ENCODE data around the gene PPA1.
"Not testable (repeated sequence)": the region's sequence is repeated elsewhere in the genome, so short reads cannot be mapped to it uniquely, and the experiment has no call there.

The PPA1 gene

DNA sequence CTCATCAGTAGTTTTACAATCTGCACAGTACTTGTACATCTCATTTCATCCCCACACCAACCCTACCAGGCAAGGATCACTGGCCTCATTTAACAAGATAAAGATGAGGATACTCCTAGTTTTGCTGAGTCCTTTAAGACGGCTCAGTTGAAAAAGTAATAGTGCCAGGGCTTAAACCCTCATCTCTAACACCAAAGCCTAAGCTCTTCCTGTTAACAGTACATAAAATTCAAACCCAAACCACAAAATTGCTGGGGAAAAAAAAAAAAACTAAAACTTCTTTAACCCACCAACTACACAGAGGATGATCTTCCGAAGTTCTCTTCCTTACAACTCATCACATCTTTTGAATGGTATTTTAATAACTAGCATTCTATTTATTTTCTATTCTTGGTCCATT is 64.2 kb downstream of the PPA1 start:
- no peak for DNase-seq (ENCODE audit: low read depth in 2 of 2)

DNA sequence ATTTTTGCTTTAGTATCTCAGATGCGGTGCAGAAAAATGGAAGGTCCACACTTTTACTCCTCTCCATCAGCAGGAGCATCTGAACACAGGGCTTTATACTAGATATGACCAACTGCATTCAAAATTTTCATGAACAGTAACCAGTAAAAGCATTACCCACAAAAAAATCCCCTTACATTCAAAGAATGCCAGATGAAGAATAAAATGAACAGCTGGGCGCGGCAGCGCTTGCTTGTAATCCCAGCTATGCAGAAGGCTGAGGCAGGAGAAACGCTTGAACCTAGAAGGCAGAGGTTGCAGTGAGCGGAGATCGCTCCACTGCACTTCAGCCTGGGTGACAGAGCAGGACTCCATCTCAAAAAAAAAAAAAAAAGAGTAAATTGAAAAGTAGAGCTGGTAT is 66.0 kb downstream of the PPA1 start:
- no peak for DNase-seq (ENCODE audit: low read depth in 2 of 2)

DNA sequence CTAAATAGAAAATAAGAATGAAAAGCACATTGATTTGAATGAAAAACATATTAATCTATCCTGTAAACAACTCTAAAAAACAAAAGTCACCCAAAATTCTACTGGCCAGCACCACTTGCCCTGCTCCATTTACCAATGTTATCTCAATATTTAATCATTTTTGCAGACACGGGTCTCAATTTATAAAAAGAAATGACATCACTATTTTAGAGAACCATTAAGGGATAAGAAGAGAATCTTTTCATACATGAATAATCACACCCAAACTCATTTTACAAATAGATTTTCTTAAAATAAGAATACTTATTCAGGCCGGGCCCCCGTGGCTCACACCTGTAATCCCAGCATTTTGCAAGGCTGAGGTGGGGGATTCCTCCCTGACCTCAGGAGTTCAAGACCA is 66.8 kb downstream of the PPA1 start:
- DNase-seq (ENCODE audit: low read depth in 2 of 2), result no peak

DNA sequence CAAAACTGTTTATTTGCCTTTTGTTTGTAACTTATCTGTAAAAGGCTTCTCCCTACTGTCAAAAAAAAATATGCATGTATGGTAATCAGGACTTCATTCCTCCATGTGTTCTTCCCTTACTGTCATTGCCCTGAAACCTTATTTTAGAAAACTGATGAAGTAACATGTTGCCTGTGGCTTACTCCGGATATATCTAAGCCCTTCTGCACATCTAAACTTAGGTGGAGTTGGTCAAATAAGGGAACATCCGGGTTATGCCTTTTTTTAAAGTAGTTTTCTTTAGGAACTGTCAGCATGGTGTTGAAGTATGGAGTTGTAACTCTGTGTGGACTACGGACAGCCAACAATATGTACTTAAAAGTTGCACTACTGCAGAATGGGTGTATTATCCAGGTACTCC is 69.1 kb downstream of the PPA1 start:
- DNase-seq (ENCODE audit: low read depth in 2 of 2), result no peak

DNA sequence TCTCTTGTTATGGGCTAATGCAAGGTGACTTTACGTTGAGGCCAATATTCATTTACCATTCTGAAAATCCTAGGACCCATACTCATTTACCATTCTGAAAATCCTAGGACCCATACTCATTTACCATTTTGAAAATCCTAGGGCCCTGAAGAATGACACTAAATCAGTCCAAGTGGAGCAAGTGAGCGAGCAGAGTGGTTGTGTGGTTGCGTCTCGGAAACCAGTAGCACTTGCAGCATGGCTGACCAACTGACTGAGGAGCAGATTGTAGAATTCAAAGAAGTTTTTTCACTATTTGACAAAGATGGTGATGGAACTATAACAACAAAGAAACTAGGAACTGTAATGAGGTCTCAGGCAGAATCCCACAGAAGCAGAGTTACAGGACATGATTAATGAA is 69.8 kb downstream of the PPA1 start:
- DNase-seq (ENCODE audit: low read depth in 2 of 2), result no peak

DNA sequence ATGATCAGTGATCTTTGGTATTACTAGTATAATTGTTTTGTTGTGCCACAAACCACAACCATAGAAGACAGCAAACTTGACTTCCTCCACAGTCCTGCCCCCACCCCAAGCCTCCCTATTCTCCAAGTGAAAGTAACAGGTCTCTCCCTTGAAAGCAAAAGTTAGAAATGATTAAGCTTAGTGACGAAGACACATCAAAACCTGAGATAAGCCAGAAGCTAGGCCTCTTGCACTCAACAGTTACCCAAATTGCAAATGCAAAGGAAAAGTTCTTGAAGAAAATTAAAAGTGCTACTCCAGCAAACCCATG is 70.4 kb downstream of the PPA1 start:
- DNase-seq (ENCODE audit: low read depth in 2 of 2), result no peak

DNA sequence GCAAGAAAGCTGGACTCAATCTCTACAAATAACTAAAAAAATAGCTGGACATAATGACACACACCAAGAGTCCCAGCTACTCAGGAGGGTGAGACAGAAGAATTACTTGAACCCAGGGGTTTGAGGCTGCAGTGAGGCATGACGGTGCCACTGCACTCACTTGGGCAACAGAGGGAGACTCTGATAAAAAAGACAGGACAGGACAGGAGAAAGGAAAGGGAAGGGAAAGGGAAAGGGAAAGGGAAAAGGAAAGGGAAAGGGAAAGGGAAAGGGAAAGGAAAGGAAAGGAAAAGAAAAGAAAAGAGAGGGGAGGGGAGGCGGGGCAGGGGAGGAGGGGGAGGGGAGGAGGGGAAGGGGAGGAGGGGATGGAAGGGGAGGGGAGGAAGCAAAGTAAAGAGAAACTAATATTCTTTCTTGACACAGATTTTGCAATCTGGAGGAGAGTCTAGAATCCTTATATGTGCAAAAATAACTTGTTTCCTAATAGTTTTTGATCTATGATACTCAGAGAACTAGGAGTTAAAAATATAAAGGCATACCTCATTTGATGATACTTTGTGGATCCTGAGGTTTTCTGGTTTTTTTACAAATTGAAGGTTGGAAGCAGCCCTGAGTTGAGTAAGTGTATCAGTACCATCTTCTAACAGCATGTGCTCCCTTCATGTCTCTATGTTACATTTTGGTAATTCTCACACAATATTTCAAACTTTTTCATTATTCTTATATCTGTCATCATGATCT is 70.9 kb downstream of the PPA1 start:
- DNase-seq (ENCODE audit: low read depth in 2 of 2), result no peak

DNA sequence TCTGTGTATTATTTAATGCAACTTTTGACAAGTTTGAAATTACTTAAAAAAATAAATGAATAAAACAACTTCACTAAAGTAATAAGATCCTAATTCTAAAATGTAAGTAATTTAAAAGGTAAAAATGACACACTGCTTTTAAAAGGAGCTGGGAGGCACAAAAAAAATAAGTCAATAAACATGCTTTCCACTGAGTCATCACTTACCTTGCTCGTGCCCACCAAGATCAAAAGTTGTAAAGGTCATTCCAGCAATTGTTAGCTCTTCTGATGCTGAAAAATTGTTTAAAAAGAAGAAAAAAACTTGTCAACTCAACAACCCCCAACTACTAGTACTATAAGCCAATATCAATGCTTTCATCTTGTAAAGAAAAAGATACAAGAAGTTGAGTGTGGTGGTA is 72.4 kb downstream of the PPA1 start:
- no peak for DNase-seq (ENCODE audit: low read depth in 2 of 2)

DNA sequence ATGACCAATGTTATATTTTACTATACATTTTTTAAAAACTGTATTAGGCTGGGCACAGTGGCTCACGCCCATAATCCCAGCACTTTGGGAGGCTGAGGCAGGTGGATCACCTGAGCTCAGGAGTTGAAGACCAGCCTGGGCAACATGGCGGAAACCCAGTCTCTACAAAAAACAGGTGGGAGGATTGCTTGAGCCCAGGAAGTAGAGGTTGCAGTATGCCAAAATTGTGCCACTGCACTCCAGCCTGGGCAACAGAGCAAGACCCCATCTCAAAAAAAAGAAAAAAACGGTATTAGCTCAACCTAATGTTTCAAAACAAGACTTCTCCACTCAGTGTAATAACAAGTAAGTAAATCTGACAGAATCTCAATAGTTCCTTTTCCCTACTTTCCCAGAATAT is 73.9 kb downstream of the PPA1 start:
- DNase-seq (ENCODE audit: low read depth in 2 of 2), result not testable (repeated sequence)

DNA sequence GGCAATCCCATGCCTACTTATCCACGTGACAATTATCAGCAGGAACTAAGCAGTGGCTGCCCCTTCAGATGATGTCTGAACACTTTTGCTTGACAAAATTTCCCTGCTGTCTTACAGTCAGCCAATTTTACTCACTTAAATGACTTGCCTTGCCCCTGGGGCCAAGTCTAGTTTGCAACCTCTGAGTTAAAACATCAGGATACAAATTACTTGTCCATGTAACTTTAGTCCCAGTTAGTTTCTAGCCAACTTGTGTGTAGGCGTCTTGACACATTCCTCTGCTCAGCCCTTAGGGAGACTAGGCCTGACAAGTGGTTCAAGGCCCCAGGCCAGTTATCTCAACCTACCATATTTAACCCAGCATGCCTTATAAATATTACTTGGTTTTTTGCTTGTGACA is 75.1 kb downstream of the PPA1 start:
- DNase-seq (ENCODE audit: low read depth in 2 of 2), result no peak

DNA sequence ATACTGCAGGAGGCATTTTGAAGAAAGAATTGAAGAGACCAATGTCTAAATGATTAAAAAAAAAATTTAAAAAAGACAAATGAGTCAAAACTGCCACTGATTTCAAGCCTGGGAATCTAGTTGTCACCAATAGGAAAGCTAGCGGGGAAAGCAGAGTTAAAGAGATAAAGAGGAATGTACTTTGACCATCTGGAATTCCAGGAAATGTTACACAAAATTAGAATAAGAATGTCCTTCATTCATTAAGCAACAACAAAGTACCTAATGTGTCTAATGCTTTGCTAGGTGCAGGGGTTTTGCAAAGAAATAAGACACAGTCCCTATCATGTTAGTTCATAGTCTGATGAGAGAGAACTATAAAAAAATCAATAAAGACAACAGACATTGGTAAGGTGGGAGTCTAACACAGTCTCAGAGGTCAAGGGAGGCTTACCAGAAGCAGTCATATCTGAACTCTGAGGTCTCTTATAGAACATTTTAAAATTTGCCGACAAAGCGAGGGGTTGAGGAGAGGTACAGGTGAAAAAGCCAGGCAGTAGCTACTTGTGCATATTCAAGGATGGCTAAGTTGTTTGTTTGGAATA is 77.9 kb downstream of the PPA1 start:
- no peak for DNase-seq (ENCODE audit: low read depth in 2 of 2)

Measured in stimulated activated CD8-positive, alpha-beta memory T cell treated with anti-CD3 and anti-CD28 coated beads, Interleukin-15, amount 100 ng/mL, for 4 hours (primary cell).